Midbrain (tissue), 1 donor: ENCODE results near the gene TMTC2.

ENCODE experiments used
- DNase-seq: peaks from one replicate; lab custom pipeline; 2025; lab: John Stamatoyannopoulos, UW

The TMTC2 gene

GRCh38 chr12:82686168-82687020 lies at the start of gene TMTC2:
TMTC2 (plus strand) TSS chr12:82686906.
- peak; percentile 99 for DNase-seq

GRCh38 chr12:82638324-82638723 lies 48.4 kb upstream of the TMTC2 start:
- no peak for DNase-seq

- no peak for DNase-seq
Measured at GRCh38 chr12:82644896-82645295, 41.8 kb upstream of the TMTC2 start.

DNA sequence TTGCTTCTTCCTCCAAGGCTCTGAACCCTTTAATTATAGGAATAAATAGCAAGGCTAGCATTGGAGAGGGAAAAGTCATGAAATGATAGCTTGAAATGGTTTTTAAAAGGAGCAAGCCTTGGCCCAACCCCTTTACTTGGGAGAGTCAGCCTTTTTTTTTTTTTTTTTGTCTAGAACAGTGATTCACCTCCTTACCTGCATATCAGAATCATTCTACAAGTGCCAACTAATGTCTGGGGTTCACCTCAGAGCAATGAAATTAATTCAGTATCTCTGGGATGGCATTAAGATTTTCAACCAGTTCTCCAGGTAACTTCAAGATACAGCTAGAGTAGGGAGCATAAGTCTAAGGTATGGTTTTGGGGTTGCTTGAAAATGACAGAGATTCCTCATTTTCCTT lies 41.3 kb upstream of the TMTC2 start:
- no peak for DNase-seq

DNA sequence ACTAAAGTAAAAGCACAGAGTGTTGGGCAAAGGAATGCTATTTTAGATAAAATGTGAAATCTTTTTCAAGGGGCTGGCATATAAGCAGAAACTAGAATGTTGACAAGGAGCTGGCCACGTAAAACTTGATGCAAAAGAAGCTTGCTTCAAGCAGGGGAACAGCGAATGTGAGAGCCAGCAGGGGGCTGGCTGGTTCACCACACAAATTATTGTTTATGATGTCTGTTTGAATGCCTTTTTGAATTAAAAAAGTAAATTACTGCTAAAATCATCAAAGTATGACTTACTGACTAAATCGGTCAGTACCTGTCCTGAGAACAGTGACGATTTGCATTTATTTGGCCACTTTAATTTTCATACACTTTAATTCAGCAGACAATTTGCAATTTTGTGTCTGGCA lies 38.9 kb upstream of the TMTC2 start:
- peak; percentile 15 for DNase-seq

DNA sequence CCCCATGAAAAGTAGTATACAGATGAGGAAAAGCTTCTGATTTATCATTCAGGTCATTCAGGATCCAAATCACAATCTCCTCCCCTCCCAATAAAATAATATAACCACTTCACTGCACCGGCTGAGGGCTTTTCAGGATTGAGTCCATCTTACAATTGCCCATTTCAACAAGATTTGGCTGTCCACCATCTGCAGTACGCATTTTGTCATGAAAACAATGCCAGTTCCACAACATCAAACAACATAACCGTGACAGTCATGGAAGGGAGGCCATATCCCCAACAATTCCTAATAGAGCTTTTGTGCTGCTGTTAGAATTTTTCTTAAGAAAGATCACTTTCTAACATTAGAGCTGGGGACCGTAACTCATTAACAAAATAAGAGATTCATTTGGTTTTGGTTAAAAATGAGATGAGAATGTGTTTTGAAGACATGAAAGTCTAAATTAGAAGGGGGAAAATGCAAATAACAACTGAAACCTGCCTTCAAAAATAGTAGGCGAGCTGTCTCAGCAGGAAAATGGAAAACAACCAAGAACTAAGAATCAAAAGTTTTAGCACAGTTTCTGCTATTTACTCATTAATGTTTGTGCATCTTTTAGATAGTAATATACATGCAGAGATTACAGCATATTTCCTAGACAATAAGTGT lies 38.3 kb upstream of the TMTC2 start:
- peak; percentile 21 for DNase-seq

- no peak for DNase-seq
Measured at GRCh38 chr12:82650627-82651337, 35.9 kb upstream of the TMTC2 start.

GRCh38 chr12:82651489-82651888 lies 35.2 kb upstream of the TMTC2 start:
- no peak for DNase-seq

- no peak for DNase-seq
Measured at GRCh38 chr12:82652071-82652470, 34.6 kb upstream of the TMTC2 start.

GRCh38 chr12:82655751-82656150 lies 31.0 kb upstream of the TMTC2 start:
- no peak for DNase-seq

GRCh38 chr12:82659343-82660207 lies 27.1 kb upstream of the TMTC2 start:
- DNase-seq: no peak

GRCh38 chr12:82660541-82661325 lies 26.0 kb upstream of the TMTC2 start:
- DNase-seq: no peak

GRCh38 chr12:82663893-82664292 lies 22.8 kb upstream of the TMTC2 start:
- peak; percentile 9 for DNase-seq

DNA sequence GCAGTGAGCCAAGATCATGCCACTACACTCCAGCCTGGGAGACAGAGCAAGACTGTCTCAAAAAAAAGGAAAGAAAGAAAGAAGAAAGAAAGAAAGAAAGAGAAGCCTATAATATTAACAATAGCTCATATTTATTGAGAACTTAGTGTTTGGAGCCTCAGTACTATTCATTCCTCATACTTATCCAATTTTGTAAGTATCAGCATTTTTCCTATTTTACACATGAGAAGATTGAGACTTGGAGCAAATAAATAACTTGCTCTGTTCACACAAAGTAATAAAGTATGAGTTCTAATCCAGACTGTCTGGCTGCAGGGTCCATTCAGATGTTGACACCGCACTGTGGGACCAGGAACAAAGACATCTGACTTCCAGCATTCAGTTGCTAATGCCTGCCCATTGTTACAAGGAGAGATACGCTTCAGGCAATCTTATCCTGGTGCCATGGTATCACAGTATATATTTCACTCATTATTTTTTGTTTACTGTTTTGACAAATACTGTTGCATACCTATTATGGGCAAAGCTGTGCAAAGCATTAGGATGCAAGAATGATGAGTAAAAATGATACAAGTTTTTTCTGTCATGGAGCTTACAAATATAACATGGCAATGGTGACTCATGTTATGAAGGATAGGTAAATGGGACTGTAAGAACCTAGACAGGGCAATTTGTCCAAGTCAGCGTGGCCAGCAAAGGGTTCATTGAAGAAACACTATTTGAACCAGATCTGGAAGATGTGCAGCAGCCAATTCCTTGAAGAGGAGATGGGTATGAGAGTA lies 21.4 kb upstream of the TMTC2 start:
- no peak for DNase-seq

GRCh38 chr12:82666830-82667229 lies 19.9 kb upstream of the TMTC2 start:
- DNase-seq: no peak

GRCh38 chr12:82671673-82672195 lies 15.0 kb upstream of the TMTC2 start:
- DNase-seq: no peak

DNA sequence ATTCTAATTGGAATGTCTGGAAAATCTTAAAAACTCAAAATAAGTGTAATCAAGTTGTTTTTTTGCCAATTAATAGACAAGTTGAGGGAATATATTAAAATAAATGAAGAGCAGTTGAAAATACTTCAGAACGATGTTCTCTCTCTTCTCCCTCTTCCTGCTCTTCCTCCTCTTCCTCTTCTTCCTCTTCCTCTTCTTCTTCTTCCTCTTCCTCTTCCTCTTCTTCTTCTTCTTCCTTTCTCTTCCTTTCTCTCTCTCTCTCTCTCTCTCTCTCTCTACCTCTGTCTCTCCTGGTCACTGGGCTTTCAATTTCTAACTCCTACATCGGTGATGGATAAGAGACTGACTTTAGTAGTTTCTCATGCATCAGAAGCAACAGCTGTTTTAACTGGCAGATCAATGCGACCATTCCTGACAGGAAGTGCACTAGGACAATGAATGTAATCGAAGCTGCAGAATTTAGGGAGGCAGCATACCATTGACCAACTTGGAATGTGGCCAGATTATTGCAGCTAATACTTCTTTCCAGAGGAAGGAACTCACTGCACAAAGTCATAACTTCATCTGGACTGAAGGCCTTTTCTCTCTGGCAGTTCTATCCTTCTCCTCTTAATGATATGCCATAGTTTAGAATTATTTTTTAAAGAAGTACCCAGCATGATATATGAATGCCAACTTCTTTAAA lies 13.8 kb upstream of the TMTC2 start:
- no peak for DNase-seq

GRCh38 chr12:82673698-82674097 lies 13.0 kb upstream of the TMTC2 start:
- no peak for DNase-seq

- no peak for DNase-seq
Measured at GRCh38 chr12:82675246-82675645, 11.5 kb upstream of the TMTC2 start.
